IPS-18a (cell line): ENCODE results near the gene IST1.
"Not testable (repeated sequence)": the region's sequence is repeated elsewhere in the genome, so short reads cannot be mapped to it uniquely, and the experiment has no call there.

Experiments used
- H3K27ac ChIP-seq: one replicate; pipeline ENCODE4 v1.5.1; 2013; ENCODE audit warnings: low read length
- H3K27me3 ChIP-seq: one replicate; pipeline ENCODE4 v1.6.1; 2013; ENCODE audit warnings: mild to moderate bottlenecking, low read length; ENCODE audit not compliant: control insufficient read depth, insufficient read depth
- H3K36me3 ChIP-seq: one replicate; pipeline ENCODE4 v1.6.1; 2013; ENCODE audit warnings: low read depth, low read length; ENCODE audit not compliant: control insufficient read depth
- H3K4me1 ChIP-seq: one replicate; pipeline ENCODE4 v1.6.1; 2013; ENCODE audit warnings: low read depth, low read length; ENCODE audit not compliant: control insufficient read depth
- H3K4me3 ChIP-seq: one replicate; pipeline ENCODE4 v1.5.1; 2013; ENCODE audit warnings: low read length
- H3K9ac ChIP-seq: one replicate; pipeline ENCODE4 v1.6.1; 2013; ENCODE audit warnings: mild to moderate bottlenecking, low read length, moderate library complexity
- H3K9me3 ChIP-seq: one replicate; pipeline ENCODE4 v1.6.1; 2013; ENCODE audit warnings: low read depth, low read length; ENCODE audit not compliant: control insufficient read depth

Gene IST1

GRCh38 chr16:71903608-71904007, 8.3 kb downstream of the IST1 start:
- Histone ChIP-seq H3K9ac (no peak overlapping the region), H3K27me3 (no peaks in the 10 kb centered on the region), H3K9me3 (no peaks in the 10 kb centered on the region), H3K4me1 (no peaks in the 10 kb centered on the region), H3K27ac (no peak overlapping the region), H3K36me3 (no peaks in the 10 kb centered on the region), H3K4me3 (no peak overlapping the region)

GRCh38 chr16:71904239-71904638, 8.9 kb downstream of the IST1 start:
- H3K36me3 ChIP-seq: peaks cover 2% of the 10 kb centered on the region
- H3K9ac ChIP-seq: no peak overlapping the region
- no peaks in the 10 kb centered on the region for H3K27me3 ChIP-seq
- H3K9me3 ChIP-seq: no peaks in the 10 kb centered on the region
- no peak overlapping the region for H3K27ac ChIP-seq
- no peak overlapping the region for H3K4me3 ChIP-seq
- no peaks in the 10 kb centered on the region for H3K4me1 ChIP-seq

- H3K4me1 ChIP-seq, H3K27ac ChIP-seq, H3K4me3 ChIP-seq, H3K9ac ChIP-seq, H3K27me3 ChIP-seq, H3K9me3 ChIP-seq, H3K36me3 ChIP-seq: not testable (repeated sequence)
Observed at GRCh38 chr16:71905765-71906164, 10.4 kb downstream of the IST1 start.

GRCh38 chr16:71911121-71911520, 15.8 kb downstream of the IST1 start:
- Histone ChIP-seq H3K27me3 (no peaks in the 10 kb centered on the region), H3K4me3 (no peak overlapping the region), H3K9ac (no peak overlapping the region), H3K27ac (no peak overlapping the region), H3K4me1 (no peaks in the 10 kb centered on the region), H3K9me3 (no peaks in the 10 kb centered on the region), H3K36me3 (peaks cover 19% of the 10 kb centered on the region)

GRCh38 chr16:71912534-71913275, 17.4 kb downstream of the IST1 start:
- Histone ChIP-seq H3K9me3 (no peaks in the 10 kb centered on the region), H3K36me3 (peaks cover 35% of the 10 kb centered on the region), H3K4me3 (no peak overlapping the region), H3K27ac (no peak overlapping the region), H3K27me3 (no peaks in the 10 kb centered on the region), H3K4me1 (no peaks in the 10 kb centered on the region), H3K9ac (no peak overlapping the region)

- no peaks in the 10 kb centered on the region for H3K4me1 ChIP-seq
- no peak overlapping the region for H3K27ac ChIP-seq
- no peak overlapping the region for H3K9ac ChIP-seq
- H3K27me3 ChIP-seq: no peaks in the 10 kb centered on the region
- H3K36me3 ChIP-seq: peaks cover 46% of the 10 kb centered on the region
- no peaks in the 10 kb centered on the region for H3K9me3 ChIP-seq
- no peak overlapping the region for H3K4me3 ChIP-seq
Observed at GRCh38 chr16:71914802-71915201, 19.5 kb downstream of the IST1 start.

- Histone ChIP-seq H3K36me3 (peaks cover 50% of the 10 kb centered on the region), H3K9me3 (no peaks in the 10 kb centered on the region), H3K9ac (no peak overlapping the region), H3K4me3 (no peak overlapping the region), H3K27ac (no peak overlapping the region), H3K27me3 (no peaks in the 10 kb centered on the region), H3K4me1 (no peaks in the 10 kb centered on the region)
Observed at GRCh38 chr16:71915350-71915749, 20.0 kb downstream of the IST1 start.

- H3K36me3 ChIP-seq: peaks cover 61% of the 10 kb centered on the region
- no peaks in the 10 kb centered on the region for H3K9me3 ChIP-seq
- no peak overlapping the region for H3K4me3 ChIP-seq
- H3K27me3 ChIP-seq: no peaks in the 10 kb centered on the region
- no peak overlapping the region for H3K9ac ChIP-seq
- H3K27ac ChIP-seq: no peak overlapping the region
- H3K4me1 ChIP-seq: no peaks in the 10 kb centered on the region
Observed at GRCh38 chr16:71916397-71916920, 21.1 kb downstream of the IST1 start.

GRCh38 chr16:71917900-71918299, 22.6 kb downstream of the IST1 start:
- H3K9ac ChIP-seq: no peak overlapping the region
- H3K27me3 ChIP-seq: no peaks in the 10 kb centered on the region
- H3K9me3 ChIP-seq: no peaks in the 10 kb centered on the region
- no peaks in the 10 kb centered on the region for H3K4me1 ChIP-seq
- no peak overlapping the region for H3K4me3 ChIP-seq
- H3K27ac ChIP-seq: no peak overlapping the region
- H3K36me3 ChIP-seq: peaks cover 73% of the 10 kb centered on the region

GRCh38 chr16:71919035-71919434, 23.7 kb downstream of the IST1 start:
- no peaks in the 10 kb centered on the region for H3K4me1 ChIP-seq
- peaks cover 85% of the 10 kb centered on the region for H3K36me3 ChIP-seq
- no peaks in the 10 kb centered on the region for H3K27me3 ChIP-seq
- no peak overlapping the region for H3K27ac ChIP-seq
- H3K9ac ChIP-seq: no peak overlapping the region
- H3K4me3 ChIP-seq: no peak overlapping the region
- H3K9me3 ChIP-seq: no peaks in the 10 kb centered on the region

GRCh38 chr16:71920658-71921057, 25.3 kb downstream of the IST1 start:
- Histone ChIP-seq H3K9ac (no peak overlapping the region), H3K27ac (no peak overlapping the region), H3K4me3 (no peak overlapping the region), H3K27me3 (no peaks in the 10 kb centered on the region), H3K9me3 (no peaks in the 10 kb centered on the region), H3K36me3 (peaks cover 91% of the 10 kb centered on the region), H3K4me1 (no peaks in the 10 kb centered on the region)
